WTC11 (cell line): ENCODE measurements around the gene FAM47E. TPM values are rescaled to one million over a fixed set of nuclear protein-coding genes. Genes with fewer than 3 reads are reported as not detected.

Experiments
- ATAC-seq: fragments of 200-7000 bp; cut with Tn5 transposase; 2 replicates; pipeline ENCODE4 v1.10.0; 2021; ENCODE audit warnings: mild to moderate bottlenecking, moderate library complexity
- CTCF ChIA-PET: fragments of 300-600 bp; sonication (Branson Sonifier 250); formaldehyde crosslinking; loops from one replicate; lab custom pipeline; 2021; ENCODE audit warnings: antibody characterized with exemption; lab: Charles Lee
- POLR2A ChIA-PET: fragments of 350-600 bp; sonication (Branson Sonifier 250); formaldehyde crosslinking; loops from one replicate; lab custom pipeline; 2021; ENCODE audit warnings: antibody characterized with exemption; lab: Charles Lee
- DNase-seq: peaks from one replicate; pipeline ENCODE4 v3.0.0; 2021; ENCODE audit warnings: low spot score
- H3K27ac Mint-ChIP-seq: 2 replicates; pipeline ENCODE4 v1.8.0; 2021; ENCODE audit warnings: mixed read lengths
- H3K27me3 Mint-ChIP-seq: 2 replicates; pipeline ENCODE4 v1.8.0; 2021; ENCODE audit warnings: low read depth, mild to moderate bottlenecking, moderate library complexity, mixed read lengths
- H3K36me3 Mint-ChIP-seq: 2 replicates; pipeline ENCODE4 v1.8.0; 2021; ENCODE audit warnings: mixed read lengths
- H3K4me1 Mint-ChIP-seq: 2 replicates; pipeline ENCODE4 v1.8.0; 2022; ENCODE audit warnings: mixed read lengths
- H3K4me3 Mint-ChIP-seq: 2 replicates; pipeline ENCODE4 v1.8.0; 2021; ENCODE audit warnings: mild to moderate bottlenecking, moderate library complexity, mixed read lengths
- H3K9me3 Mint-ChIP-seq: 2 replicates; pipeline ENCODE4 v1.8.0; 2021; ENCODE audit warnings: mixed read lengths
- CREB1 ChIP-seq: sonication (generic); formaldehyde crosslinking; IDR thresholded peaks from 2 replicates; pipeline ENCODE4 v1.8.0; 2023; ENCODE audit warnings: mild to moderate bottlenecking, missing genetic modification reagents
- ETV6 ChIP-seq: sonication (generic); formaldehyde crosslinking; IDR thresholded peaks from 2 replicates; pipeline ENCODE4 v1.8.1; 2022; ENCODE audit warnings: mild to moderate bottlenecking, missing genetic modification reagents
- FOXP1 ChIP-seq: sonication (generic); formaldehyde crosslinking; IDR thresholded peaks from 2 replicates; pipeline ENCODE4 v1.8.0; 2022; ENCODE audit warnings: missing genetic modification reagents, mild to moderate bottlenecking, moderate library complexity, borderline replicate concordance
- IRF2 ChIP-seq: sonication (generic); formaldehyde crosslinking; IDR thresholded peaks from 2 replicates; pipeline ENCODE4 v1.8.0; 2022; ENCODE audit warnings: low read depth, missing genetic modification reagents, borderline replicate concordance
- JUN ChIP-seq: sonication (generic); formaldehyde crosslinking; IDR thresholded peaks from 2 replicates; pipeline ENCODE4 v1.8.0; 2023; ENCODE audit warnings: mild to moderate bottlenecking, missing genetic modification reagents
- MYBL2 ChIP-seq: sonication (generic); formaldehyde crosslinking; IDR thresholded peaks from 2 replicates; pipeline ENCODE4 v1.8.1; 2023; ENCODE audit warnings: mild to moderate bottlenecking, moderate library complexity, missing genetic modification reagents
- NR2C2 ChIP-seq: sonication (generic); formaldehyde crosslinking; IDR thresholded peaks from 2 replicates; pipeline ENCODE4 v1.8.0; 2022; ENCODE audit warnings: mild to moderate bottlenecking, missing genetic modification reagents
- PRRX2 ChIP-seq: fragments of 250-450 bp; sonication (Bioruptor Pico); IDR thresholded peaks from 2 replicates; pipeline ENCODE4 v1.8.0; 2021; ENCODE audit warnings: mild to moderate bottlenecking
- SMAD4 ChIP-seq: sonication (generic); formaldehyde crosslinking; IDR thresholded peaks from 2 replicates; pipeline ENCODE4 v1.8.0; 2022; ENCODE audit warnings: mild to moderate bottlenecking, missing genetic modification reagents
- TEAD4 ChIP-seq: sonication (generic); formaldehyde crosslinking; IDR thresholded peaks from 2 replicates; pipeline ENCODE4 v1.8.0; 2022; ENCODE audit warnings: mild to moderate bottlenecking, missing genetic modification reagents
- TP53 ChIP-seq: sonication (generic); formaldehyde crosslinking; IDR thresholded peaks from 2 replicates; pipeline ENCODE4 v1.8.1; 2023; ENCODE audit warnings: mild to moderate bottlenecking, missing genetic modification reagents
- ZNF121 ChIP-seq: sonication (generic); formaldehyde crosslinking; IDR thresholded peaks from 2 replicates; pipeline ENCODE4 v1.8.0; 2023; ENCODE audit warnings: missing genetic modification reagents
- ZNF416 ChIP-seq: fragments of 250-450 bp; sonication (Bioruptor Pico); IDR thresholded peaks from 2 replicates; pipeline ENCODE4 v1.9.0; 2021; ENCODE audit warnings: mild to moderate bottlenecking, inconsistent platforms
- total RNA-seq: library from RNA; stranded (reverse); gene quantifications from 3 replicates; pipeline ENCODE4 v1.2.3, GENCODE V29; 2021
- TF ChIP-seq, protein P1 (sequence below): fragments of 250-450 bp; sonication (Bioruptor Pico); IDR thresholded peaks from 2 replicates; pipeline ENCODE4 v1.9.0; 2021; ENCODE audit warnings: moderate library complexity, mild to moderate bottlenecking, inconsistent platforms, borderline replicate concordance
- TF ChIP-seq, protein P2 (sequence below): sonication (generic); formaldehyde crosslinking; conservative IDR thresholded peaks from 2 replicates; pipeline ENCODE4 v1.8.1; 2023; ENCODE audit warnings: mild to moderate bottlenecking, low read depth, missing genetic modification reagents, moderate library complexity
- TF ChIP-seq, protein P3 (sequence below): sonication (generic); formaldehyde crosslinking; IDR thresholded peaks from 2 replicates; pipeline ENCODE4 v1.8.0; 2022; ENCODE audit warnings: mild to moderate bottlenecking, missing genetic modification reagents
- TF ChIP-seq, protein P4 (sequence below): sonication (generic); formaldehyde crosslinking; IDR thresholded peaks from 2 replicates; pipeline ENCODE4 v1.8.1; 2023; ENCODE audit warnings: mild to moderate bottlenecking, missing genetic modification reagents, moderate library complexity
- TF ChIP-seq, protein P5 (sequence below): fragments of 250-450 bp; sonication (Bioruptor Pico); IDR thresholded peaks from 2 replicates; pipeline ENCODE4 v1.9.0; 2021; ENCODE audit warnings: mild to moderate bottlenecking
- TF ChIP-seq, protein P6 (sequence below): sonication (generic); formaldehyde crosslinking; IDR thresholded peaks from 2 replicates; pipeline ENCODE4 v1.8.0; 2023; ENCODE audit warnings: mild to moderate bottlenecking, missing genetic modification reagents

FAM47E gene
- total RNA-seq, 1 experiment from 2014 or later: 1.4 TPM

DNA sequence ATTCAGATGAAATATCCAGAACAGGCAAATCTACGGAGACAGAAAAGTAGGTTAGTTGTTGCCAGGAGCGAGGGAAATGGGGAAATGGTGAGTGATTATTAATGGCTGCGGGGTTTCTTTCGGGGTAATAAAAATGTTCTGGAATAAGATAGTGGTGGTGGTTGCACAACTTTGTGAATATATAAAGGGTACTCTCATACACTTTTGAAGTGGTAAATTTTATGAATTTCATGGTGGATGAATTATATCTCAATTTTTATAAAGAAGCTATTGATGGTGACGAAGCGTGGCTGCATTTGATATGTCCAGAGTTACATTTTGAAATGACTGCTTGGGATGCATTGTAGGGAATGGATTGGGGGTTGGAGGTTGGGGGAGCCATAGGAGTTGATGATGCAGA lies 16.3 kb downstream of the FAM47E start:
- ATAC-seq: no peak
- TF ChIP-seq, protein P1, sequence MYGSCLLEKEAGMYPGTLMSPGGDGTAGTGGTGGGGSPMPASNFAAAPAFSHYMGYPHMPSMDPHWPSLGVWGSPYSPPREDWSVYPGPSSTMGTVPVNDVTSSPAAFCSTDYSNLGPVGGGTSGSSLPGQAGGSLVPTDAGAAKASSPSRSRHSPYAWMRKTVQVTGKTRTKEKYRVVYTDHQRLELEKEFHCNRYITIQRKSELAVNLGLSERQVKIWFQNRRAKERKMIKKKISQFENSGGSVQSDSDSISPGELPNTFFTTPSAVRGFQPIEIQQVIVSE: no peak
- TF ChIP-seq ETV6 (CRISPR knock-in tag) (no peak), CREB1 (CRISPR knock-in tag) (no peak), MYBL2 (CRISPR knock-in tag) (no peak), ZNF416 (CRISPR knock-in tag) (no peak), SMAD4 (CRISPR knock-in tag) (no peak), ZNF121 (CRISPR knock-in tag) (no peak), TEAD4 (CRISPR knock-in tag) (no peak), JUN (CRISPR knock-in tag) (no peak), PRRX2 (CRISPR knock-in tag) (no peak), TP53 (CRISPR knock-in tag) (no peak), IRF2 (no peak), FOXP1 (CRISPR knock-in tag) (no peak), NR2C2 (CRISPR knock-in tag) (no peak)
- TF ChIP-seq, protein P2, sequence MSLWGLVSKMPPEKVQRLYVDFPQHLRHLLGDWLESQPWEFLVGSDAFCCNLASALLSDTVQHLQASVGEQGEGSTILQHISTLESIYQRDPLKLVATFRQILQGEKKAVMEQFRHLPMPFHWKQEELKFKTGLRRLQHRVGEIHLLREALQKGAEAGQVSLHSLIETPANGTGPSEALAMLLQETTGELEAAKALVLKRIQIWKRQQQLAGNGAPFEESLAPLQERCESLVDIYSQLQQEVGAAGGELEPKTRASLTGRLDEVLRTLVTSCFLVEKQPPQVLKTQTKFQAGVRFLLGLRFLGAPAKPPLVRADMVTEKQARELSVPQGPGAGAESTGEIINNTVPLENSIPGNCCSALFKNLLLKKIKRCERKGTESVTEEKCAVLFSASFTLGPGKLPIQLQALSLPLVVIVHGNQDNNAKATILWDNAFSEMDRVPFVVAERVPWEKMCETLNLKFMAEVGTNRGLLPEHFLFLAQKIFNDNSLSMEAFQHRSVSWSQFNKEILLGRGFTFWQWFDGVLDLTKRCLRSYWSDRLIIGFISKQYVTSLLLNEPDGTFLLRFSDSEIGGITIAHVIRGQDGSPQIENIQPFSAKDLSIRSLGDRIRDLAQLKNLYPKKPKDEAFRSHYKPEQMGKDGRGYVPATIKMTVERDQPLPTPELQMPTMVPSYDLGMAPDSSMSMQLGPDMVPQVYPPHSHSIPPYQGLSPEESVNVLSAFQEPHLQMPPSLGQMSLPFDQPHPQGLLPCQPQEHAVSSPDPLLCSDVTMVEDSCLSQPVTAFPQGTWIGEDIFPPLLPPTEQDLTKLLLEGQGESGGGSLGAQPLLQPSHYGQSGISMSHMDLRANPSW (CRISPR knock-in tag): no peak
- TF ChIP-seq, protein P3, sequence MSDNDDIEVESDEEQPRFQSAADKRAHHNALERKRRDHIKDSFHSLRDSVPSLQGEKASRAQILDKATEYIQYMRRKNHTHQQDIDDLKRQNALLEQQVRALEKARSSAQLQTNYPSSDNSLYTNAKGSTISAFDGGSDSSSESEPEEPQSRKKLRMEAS (CRISPR knock-in tag): no peak
- TF ChIP-seq, protein P4, sequence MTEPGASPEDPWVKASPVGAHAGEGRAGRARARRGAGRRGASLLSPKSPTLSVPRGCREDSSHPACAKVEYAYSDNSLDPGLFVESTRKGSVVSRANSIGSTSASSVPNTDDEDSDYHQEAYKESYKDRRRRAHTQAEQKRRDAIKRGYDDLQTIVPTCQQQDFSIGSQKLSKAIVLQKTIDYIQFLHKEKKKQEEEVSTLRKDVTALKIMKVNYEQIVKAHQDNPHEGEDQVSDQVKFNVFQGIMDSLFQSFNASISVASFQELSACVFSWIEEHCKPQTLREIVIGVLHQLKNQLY: no peak
- TF ChIP-seq, protein P5, sequence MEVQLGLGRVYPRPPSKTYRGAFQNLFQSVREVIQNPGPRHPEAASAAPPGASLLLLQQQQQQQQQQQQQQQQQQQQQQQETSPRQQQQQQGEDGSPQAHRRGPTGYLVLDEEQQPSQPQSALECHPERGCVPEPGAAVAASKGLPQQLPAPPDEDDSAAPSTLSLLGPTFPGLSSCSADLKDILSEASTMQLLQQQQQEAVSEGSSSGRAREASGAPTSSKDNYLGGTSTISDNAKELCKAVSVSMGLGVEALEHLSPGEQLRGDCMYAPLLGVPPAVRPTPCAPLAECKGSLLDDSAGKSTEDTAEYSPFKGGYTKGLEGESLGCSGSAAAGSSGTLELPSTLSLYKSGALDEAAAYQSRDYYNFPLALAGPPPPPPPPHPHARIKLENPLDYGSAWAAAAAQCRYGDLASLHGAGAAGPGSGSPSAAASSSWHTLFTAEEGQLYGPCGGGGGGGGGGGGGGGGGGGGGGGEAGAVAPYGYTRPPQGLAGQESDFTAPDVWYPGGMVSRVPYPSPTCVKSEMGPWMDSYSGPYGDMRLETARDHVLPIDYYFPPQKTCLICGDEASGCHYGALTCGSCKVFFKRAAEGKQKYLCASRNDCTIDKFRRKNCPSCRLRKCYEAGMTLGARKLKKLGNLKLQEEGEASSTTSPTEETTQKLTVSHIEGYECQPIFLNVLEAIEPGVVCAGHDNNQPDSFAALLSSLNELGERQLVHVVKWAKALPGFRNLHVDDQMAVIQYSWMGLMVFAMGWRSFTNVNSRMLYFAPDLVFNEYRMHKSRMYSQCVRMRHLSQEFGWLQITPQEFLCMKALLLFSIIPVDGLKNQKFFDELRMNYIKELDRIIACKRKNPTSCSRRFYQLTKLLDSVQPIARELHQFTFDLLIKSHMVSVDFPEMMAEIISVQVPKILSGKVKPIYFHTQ (CRISPR knock-in tag): no peak
- TF ChIP-seq, protein P6, sequence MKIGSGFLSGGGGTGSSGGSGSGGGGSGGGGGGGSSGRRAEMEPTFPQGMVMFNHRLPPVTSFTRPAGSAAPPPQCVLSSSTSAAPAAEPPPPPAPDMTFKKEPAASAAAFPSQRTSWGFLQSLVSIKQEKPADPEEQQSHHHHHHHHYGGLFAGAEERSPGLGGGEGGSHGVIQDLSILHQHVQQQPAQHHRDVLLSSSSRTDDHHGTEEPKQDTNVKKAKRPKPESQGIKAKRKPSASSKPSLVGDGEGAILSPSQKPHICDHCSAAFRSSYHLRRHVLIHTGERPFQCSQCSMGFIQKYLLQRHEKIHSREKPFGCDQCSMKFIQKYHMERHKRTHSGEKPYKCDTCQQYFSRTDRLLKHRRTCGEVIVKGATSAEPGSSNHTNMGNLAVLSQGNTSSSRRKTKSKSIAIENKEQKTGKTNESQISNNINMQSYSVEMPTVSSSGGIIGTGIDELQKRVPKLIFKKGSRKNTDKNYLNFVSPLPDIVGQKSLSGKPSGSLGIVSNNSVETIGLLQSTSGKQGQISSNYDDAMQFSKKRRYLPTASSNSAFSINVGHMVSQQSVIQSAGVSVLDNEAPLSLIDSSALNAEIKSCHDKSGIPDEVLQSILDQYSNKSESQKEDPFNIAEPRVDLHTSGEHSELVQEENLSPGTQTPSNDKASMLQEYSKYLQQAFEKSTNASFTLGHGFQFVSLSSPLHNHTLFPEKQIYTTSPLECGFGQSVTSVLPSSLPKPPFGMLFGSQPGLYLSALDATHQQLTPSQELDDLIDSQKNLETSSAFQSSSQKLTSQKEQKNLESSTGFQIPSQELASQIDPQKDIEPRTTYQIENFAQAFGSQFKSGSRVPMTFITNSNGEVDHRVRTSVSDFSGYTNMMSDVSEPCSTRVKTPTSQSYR (CRISPR knock-in tag): no peak
- DNase-seq: no peak
- no peak overlapping the region for H3K27ac Mint-ChIP-seq
- H3K4me1 Mint-ChIP-seq: no peaks in the 10 kb centered on the region; the same call in 1 of the 2 replicates
- H3K36me3 Mint-ChIP-seq: no peaks in the 10 kb centered on the region
- POLR2A ChIA-PET: no interaction called here
- peaks cover 3% of the 10 kb centered on the region for H3K27me3 Mint-ChIP-seq
- CTCF ChIA-PET: interaction anchor here (1.0 kb wide), 1 partner anchor 110 kb away, joined by 3 read pairs; no protein-coding TSS in a partner anchor
- no peak overlapping the region for H3K4me3 Mint-ChIP-seq
- H3K9me3 Mint-ChIP-seq: no peaks in the 10 kb centered on the region
